ENCODE data around the gene HCK.

The HCK gene

GRCh38 chr20:32052090-32052777 is at the start of gene HCK:
TSS of gene HCK (plus strand) at chr20:32052242.
- H3K36me3 ChIP-seq (ENCODE audit: insufficient read depth, low read length) = no peaks in the 10 kb centered on the region
- H3K27ac ChIP-seq = no peak within 1 kb of the TSS
- H3K9ac ChIP-seq (ENCODE audit: insufficient read length) = no peak within 1 kb of the TSS
- H3K4me3 ChIP-seq = no peak within 1 kb of the TSS
- TF ChIP-seq POLR2AphosphoS5 (IDR thresholded peaks at IDR 0.05; ENCODE audit: borderline replicate concordance, low read depth, low read length) = no peak
- no peak for TF ChIP-seq EZH2 (IDR thresholded peaks at IDR 0.05)
- no peaks in the 10 kb centered on the region for H3K9me3 ChIP-seq (ENCODE audit: low read depth, low read length)
- no peak for DNase-seq (ENCODE audit: low read depth, low spot score)

GRCh38 chr20:32003325-32003724 is 48.7 kb upstream of the HCK start:
- H3K4me3 ChIP-seq = no peak overlapping the region
- no peak overlapping the region for H3K9ac ChIP-seq (ENCODE audit: insufficient read length)
- no peaks in the 10 kb centered on the region for H3K9me3 ChIP-seq (ENCODE audit: low read depth, low read length)
- no peak overlapping the region for H3K27ac ChIP-seq
- H3K36me3 ChIP-seq (ENCODE audit: insufficient read depth, low read length) = no peaks in the 10 kb centered on the region
- no peak for TF ChIP-seq FOXP2 (optimal IDR thresholded peaks at IDR 0.05; ENCODE audit: control extremely low read depth, extremely low read length, insufficient read depth)
- TF ChIP-seq EZH2 (IDR thresholded peaks at IDR 0.05) = no peak
- no peak for TF ChIP-seq POLR2AphosphoS5 (IDR thresholded peaks at IDR 0.05; ENCODE audit: borderline replicate concordance, low read depth, low read length)
- DNase-seq (ENCODE audit: low read depth, low spot score) = no peak

GRCh38 chr20:32004963-32005362 is 47.1 kb upstream of the HCK start:
- H3K27ac ChIP-seq = no peak overlapping the region
- no peak for DNase-seq (ENCODE audit: low read depth, low spot score)

GRCh38 chr20:32006053-32006452 is 46.0 kb upstream of the HCK start:
- Histone ChIP-seq H3K9ac (ENCODE audit: insufficient read length) (no peak overlapping the region), H3K36me3 (ENCODE audit: insufficient read depth, low read length) (no peaks in the 10 kb centered on the region), H3K27ac (no peak overlapping the region), H3K9me3 (ENCODE audit: low read depth, low read length) (no peaks in the 10 kb centered on the region), H3K4me3 (no peak overlapping the region)
- no peak for TF ChIP-seq EZH2 (IDR thresholded peaks at IDR 0.05)
- no peak for TF ChIP-seq POLR2AphosphoS5 (IDR thresholded peaks at IDR 0.05; ENCODE audit: borderline replicate concordance, low read depth, low read length)
- no peak for TF ChIP-seq FOXP2 (optimal IDR thresholded peaks at IDR 0.05; ENCODE audit: control extremely low read depth, extremely low read length, insufficient read depth)
- no peak for DNase-seq (ENCODE audit: low read depth, low spot score)

More at GRCh38 chr20:32004963-32005362, 47.1 kb upstream of the HCK start:
- Histone ChIP-seq H3K4me3 (no peak overlapping the region), H3K9me3 (ENCODE audit: low read depth, low read length) (no peaks in the 10 kb centered on the region), H3K9ac (ENCODE audit: insufficient read length) (no peak overlapping the region), H3K36me3 (ENCODE audit: insufficient read depth, low read length) (no peaks in the 10 kb centered on the region)
- TF ChIP-seq POLR2AphosphoS5 (IDR thresholded peaks at IDR 0.05; ENCODE audit: borderline replicate concordance, low read depth, low read length) (no peak), EZH2 (IDR thresholded peaks at IDR 0.05) (no peak), FOXP2 (optimal IDR thresholded peaks at IDR 0.05; ENCODE audit: control extremely low read depth, extremely low read length, insufficient read depth) (no peak)

GRCh38 chr20:32006841-32007786 is 44.9 kb upstream of the HCK start:
- no peak for DNase-seq (ENCODE audit: low read depth, low spot score)
- no peaks in the 10 kb centered on the region for H3K9me3 ChIP-seq (ENCODE audit: low read depth, low read length)
- TF ChIP-seq POLR2AphosphoS5 (IDR thresholded peaks at IDR 0.05; ENCODE audit: borderline replicate concordance, low read depth, low read length) (no peak), EZH2 (IDR thresholded peaks at IDR 0.05) (no peak), FOXP2 (optimal IDR thresholded peaks at IDR 0.05; ENCODE audit: control extremely low read depth, extremely low read length, insufficient read depth) (no peak)
- H3K4me3 ChIP-seq = no peak overlapping the region
- H3K27ac ChIP-seq = no peak overlapping the region
- H3K9ac ChIP-seq (ENCODE audit: insufficient read length) = no peak overlapping the region
- no peaks in the 10 kb centered on the region for H3K36me3 ChIP-seq (ENCODE audit: insufficient read depth, low read length)

GRCh38 chr20:32007787-32008616 is 44.0 kb upstream of the HCK start:
- TF ChIP-seq POLR2AphosphoS5 (IDR thresholded peaks at IDR 0.05; ENCODE audit: borderline replicate concordance, low read depth, low read length) = no peak
- no peak for TF ChIP-seq EZH2 (IDR thresholded peaks at IDR 0.05)
- no peak for TF ChIP-seq FOXP2 (optimal IDR thresholded peaks at IDR 0.05; ENCODE audit: control extremely low read depth, extremely low read length, insufficient read depth)
- Histone ChIP-seq H3K4me3 (no peak overlapping the region), H3K36me3 (ENCODE audit: insufficient read depth, low read length) (no peaks in the 10 kb centered on the region), H3K9ac (ENCODE audit: insufficient read length) (no peak overlapping the region), H3K27ac (no peak overlapping the region), H3K9me3 (ENCODE audit: low read depth, low read length) (no peaks in the 10 kb centered on the region)
- DNase-seq (ENCODE audit: low read depth, low spot score) = no peak

- Histone ChIP-seq H3K36me3 (ENCODE audit: insufficient read depth, low read length) (no peaks in the 10 kb centered on the region), H3K9ac (ENCODE audit: insufficient read length) (no peak overlapping the region), H3K27ac (no peak overlapping the region), H3K9me3 (ENCODE audit: low read depth, low read length) (no peaks in the 10 kb centered on the region), H3K4me3 (no peak overlapping the region)
- DNase-seq (ENCODE audit: low read depth, low spot score) = no peak
- TF ChIP-seq FOXP2 (optimal IDR thresholded peaks at IDR 0.05; ENCODE audit: control extremely low read depth, extremely low read length, insufficient read depth) = no peak
- TF ChIP-seq EZH2 (IDR thresholded peaks at IDR 0.05) = no peak
- no peak for TF ChIP-seq POLR2AphosphoS5 (IDR thresholded peaks at IDR 0.05; ENCODE audit: borderline replicate concordance, low read depth, low read length)
Observed at GRCh38 chr20:32009564-32009963, 42.5 kb upstream of the HCK start.

GRCh38 chr20:32010101-32010500 is 41.9 kb upstream of the HCK start, which contains the start of gene CCM2L:
TSS of gene CCM2L (plus strand) at chr20:32010438. CDS start at chr20:32010455, 17 bp downstream.
- Histone ChIP-seq H3K9me3 (ENCODE audit: low read depth, low read length) (no peaks in the 10 kb centered on the region), H3K36me3 (ENCODE audit: insufficient read depth, low read length) (no peaks in the 10 kb centered on the region), H3K9ac (ENCODE audit: insufficient read length) (no peak within 1 kb of the TSS), H3K27ac (no peak within 1 kb of the TSS), H3K4me3 (no peak within 1 kb of the TSS)
- DNase-seq (ENCODE audit: low read depth, low spot score) = no peak
- no peak for TF ChIP-seq EZH2 (IDR thresholded peaks at IDR 0.05)
- TF ChIP-seq FOXP2 (optimal IDR thresholded peaks at IDR 0.05; ENCODE audit: control extremely low read depth, extremely low read length, insufficient read depth) = no peak
- TF ChIP-seq POLR2AphosphoS5 (IDR thresholded peaks at IDR 0.05; ENCODE audit: borderline replicate concordance, low read depth, low read length) = no peak
